SKM-1 treated with dmso at 0.1 percent for 144 hours (cell line): Measurements from ENCODE around the gene BIK.

Source experiments
- DNase-seq: peaks from one replicate; lab custom pipeline; 2025; ENCODE audit not compliant: unreplicated experiment; lab: John Stamatoyannopoulos, UW

BIK gene, protein sequence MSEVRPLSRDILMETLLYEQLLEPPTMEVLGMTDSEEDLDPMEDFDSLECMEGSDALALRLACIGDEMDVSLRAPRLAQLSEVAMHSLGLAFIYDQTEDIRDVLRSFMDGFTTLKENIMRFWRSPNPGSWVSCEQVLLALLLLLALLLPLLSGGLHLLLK

DNA sequence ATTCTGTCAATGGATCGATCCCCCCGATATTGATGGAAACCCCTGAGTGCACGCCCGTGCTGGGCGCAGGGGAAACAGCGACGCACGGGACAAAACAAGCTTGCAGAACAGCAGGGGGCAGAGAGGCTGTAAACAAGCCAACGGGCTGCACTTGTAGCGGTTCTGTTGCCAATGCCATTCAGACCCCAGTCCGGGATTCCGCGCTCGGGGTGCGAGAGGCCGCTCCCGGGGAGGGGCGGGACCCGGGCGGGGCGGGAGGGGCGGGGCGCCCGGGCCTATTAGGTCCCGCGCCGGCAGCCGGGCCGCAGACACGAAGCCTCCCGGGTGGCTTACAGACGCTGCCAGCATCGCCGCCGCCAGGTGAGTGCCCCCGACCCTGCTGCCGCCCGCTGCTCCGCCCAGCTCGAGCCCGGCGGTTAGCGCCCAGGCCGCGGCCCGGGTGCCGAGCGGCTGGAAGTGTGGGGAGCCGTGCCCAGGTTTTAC is at the start of gene BIK:
Gene BIK, plus strand, starts transcription at position 307 of the 483 bp plus-strand sequence. CDS start 13,273 bp downstream, outside the sequence.
- peak; percentile 24 for DNase-seq

DNA sequence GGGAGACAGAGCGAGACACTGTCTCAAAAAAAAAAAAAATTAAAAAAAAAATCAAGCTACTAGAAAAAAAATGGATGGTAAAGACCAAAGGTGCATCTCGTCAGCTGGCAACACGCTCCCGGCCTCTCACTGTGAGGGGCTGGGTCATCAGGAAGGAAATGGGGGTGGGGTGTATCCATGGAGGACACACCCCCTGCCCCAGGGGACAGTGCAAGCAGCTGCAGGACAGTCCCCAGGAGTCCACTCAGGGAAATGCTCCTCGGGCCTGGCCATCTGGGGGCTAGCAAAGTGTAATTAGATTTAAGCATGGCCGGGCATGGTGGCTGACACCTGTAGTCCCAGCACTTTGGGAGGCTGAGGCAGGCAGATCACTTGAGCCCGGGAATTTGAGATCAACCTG is 44.4 kb upstream of the BIK start:
- no peak for DNase-seq

DNA sequence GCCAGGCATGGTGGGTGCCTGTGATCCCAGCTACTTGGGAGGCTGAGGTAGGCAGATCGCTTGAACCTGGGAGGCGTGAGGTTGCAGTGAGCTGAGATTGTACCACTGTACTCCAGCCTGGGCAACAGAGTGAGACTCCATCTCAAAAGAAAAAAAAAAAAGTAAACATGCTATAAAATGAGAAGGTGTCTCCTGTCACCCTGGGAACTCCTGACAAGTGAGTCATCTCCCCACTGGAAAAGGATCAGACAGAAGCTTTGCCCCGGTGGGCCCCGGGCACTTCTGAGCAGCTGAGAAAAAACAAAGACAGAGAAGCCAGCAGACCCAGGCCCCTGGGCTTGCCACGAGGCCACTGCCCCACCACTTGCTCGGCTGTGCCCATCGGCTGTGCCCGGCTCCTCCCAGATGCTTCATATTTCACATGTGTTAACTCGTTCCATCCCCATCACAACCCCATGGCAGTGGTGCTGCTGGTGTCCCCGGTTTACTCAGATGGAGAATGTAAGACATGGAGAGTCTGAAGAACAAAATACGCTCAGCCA is 43.6 kb upstream of the BIK start:
- DNase-seq = no peak

DNA sequence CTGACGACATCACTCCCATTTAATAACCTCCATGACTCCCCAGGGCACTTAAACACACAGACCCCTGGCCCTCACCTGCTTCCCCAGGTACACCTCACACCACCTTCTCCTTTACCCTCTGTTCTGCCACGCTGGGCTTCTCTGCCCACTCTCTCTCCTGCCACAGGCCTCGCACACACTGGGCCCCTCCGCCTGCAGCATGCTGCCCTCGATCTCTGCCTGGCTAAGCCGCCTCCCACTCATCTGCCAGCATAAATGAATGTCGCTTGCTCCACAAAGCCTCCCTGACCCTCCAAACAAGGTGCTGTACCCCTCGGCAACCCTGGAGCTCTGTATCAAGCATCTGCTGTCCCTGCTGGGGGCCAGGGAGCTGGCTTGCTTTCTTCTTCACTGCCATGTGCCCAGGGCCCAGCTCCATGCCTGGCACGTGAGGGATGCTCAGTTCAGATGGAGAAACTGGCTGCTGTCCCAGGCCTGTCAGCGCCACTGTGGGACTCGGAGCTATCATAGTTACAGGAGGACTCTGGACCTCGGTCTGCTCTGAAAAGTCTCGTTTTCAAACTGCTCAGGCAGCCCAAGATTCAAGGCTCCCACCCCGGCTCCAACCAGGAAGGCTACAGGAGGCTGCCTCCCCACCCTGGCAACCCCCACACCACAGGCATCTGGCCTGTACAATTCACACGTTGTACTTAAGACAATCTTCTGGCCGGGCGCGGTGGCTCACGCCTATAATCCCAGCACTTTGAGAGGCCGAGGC is 33.3 kb upstream of the BIK start:
- no peak for DNase-seq

DNA sequence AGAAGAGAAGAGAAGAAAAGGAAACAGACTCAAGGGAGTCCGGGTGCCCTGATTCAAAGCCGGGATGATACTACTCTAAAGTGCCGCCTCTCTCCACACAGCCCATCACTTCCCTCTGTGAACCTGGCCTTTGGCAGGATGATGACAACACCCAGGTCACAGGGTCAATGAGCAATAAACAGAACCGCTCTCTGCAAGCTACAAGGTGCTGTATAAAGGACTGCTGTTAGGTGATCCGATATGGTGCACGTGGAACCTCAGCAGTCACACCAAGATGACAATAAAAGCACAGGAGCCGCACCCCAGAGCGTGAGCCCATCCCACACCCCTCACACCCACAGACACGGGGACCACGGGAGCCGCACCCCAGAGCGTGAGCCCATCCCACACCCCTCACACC is 32.0 kb upstream of the BIK start:
- DNase-seq = no peak

DNA sequence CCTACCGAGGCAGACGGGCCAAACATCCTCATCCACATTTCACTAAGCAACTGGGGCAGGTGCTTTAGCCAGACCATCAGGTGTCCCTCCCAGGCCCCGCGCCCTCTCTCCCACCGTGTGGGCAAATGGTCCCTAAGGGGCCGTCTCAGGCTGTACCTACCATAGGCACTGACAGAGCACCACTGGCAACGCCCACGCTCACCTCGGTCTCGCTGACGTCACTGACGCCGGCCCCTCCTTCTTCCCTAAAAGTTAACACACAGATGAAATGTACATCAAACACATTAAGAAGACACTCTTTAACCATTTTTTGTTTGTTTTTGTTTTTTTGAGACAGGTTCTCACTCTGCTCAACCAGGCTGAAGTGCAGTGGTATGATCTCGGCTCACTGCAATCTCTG is 30.8 kb upstream of the BIK start:
- no peak for DNase-seq

DNA sequence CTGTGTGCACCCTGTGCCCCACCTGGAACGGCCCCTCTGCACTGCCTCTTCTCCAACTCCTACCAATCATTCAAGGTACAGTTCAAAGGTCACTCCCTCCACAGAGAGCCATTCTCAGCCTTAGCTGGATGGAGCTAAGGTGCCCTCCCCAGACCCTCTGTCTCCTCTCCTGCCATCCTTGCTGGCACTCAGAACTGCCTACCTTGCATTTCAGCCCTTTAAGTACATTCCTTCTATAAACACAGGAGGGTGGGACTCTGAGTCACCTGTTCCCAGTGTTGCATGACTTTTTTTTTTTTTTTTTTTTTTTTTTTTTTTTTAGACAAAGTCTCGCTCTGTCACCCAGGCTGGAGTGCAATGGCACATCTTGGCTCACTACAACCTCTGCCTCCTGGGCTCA is 29.9 kb upstream of the BIK start:
- DNase-seq = no peak

DNA sequence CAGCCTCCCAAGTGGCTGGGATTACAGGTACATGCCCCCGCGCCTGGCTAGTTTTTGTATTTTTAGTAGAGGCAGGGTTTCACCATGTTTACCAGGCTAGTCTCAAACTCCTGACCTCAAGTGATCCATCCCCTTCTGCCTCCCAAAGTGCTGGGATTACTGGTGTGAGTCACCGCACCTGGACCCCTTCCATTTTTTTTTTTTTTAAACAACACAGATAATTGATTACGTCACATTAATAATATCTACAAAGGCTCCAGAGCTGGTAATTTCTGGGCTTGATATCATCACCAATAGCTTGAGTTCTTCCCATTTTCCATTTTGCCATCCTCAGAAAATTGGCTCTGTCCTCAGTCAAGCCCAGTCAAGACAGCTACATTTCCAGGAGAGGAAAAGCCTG is 28.6 kb upstream of the BIK start:
- no peak for DNase-seq

DNA sequence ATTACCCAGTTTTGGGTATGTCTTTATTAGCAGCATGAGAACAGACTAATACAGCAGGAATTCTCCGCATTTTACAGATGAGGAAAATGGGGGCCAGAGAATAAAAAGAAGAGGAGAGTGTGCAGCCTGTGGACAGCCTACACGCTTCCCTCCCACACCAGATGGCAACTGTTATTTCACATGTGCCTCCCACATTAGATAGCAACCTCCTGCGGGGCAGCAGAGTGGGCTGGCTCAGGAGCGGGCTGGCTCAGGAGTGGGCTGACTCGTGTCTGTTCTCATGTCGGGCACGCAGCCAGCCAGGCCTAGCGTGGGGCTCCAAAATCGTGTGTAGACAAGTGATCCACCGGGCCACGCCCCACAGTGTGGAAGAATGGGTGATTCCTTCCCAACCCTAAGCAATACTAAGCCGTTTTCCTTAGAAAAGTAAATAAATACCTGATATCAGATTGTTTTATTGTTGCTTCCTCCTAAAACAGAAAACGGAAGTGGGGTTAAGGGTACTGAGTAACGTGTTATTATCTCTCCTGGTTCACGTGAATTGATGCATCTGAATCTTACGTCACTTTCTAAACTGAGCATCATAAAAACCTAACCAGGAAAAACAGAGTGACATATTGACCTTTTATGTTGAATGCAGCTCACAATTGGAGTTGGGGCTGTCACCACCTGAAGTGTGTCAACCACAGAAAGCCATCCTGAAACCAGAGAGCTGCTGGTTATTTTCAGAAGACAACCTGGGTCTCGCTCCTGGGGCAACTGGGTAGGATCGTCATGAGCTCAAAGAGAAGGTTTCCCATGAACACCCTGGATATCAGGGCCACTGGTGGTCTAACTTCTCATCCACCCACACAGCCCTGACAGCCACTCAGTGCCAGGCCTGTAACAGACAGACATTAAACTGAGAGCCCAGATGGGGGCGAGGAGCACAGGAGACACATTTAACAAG is 24.6 kb upstream of the BIK start:
- no peak for DNase-seq

DNA sequence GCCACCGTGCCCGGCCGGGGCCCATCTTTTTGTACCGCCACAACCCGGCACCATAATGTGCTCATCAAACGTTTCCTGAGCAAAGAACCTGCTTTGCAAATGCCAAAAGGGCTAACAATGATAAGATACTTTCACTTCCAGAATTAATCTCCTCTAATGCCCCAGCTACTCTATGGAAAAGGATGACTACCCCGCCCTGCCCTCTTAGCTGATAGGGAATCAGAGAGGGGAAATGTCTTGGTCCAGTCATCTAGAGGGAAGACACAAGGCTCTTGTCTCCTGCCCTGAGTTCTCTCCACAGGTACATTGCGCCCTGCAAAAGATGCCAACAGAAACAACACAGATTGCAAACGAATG is 21.9 kb upstream of the BIK start:
- DNase-seq = no peak

DNA sequence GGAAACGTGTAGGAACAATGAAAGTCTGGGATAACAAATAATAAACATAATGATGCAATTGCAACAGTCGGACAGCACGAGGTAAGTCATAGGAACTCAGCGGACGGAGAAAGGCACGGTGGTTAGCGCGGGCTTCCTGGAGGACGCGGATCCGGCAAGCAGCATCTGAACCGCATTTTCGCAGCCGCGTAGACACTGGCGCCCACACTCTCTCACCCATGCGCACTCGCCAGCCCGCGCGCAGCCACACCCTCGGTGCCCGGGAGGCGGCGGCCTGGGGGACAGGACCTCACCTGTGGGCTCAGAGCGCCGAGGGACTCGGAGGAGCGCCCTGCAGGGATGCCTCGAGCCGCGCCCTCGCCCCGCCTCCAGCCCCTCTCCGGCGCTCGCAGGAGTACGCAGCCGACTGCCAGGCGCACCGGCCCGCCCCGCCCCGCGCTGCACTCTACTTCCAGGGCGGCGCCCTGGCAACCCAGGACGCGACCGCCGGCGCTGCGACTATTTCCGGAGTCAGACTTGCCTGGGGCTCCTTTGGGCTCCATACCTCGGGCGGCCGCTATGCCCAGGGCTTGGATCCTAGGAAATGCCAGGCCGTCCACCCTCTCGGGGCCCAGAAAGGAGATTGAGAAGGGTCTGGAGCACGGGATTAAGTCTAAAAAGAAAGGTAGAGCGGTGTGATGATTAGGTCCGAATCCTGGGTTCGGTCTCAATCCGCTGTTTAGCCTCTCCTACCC is 21.4 kb upstream of the BIK start, which contains the start of gene TTLL1:
Gene TTLL1, minus strand, starts transcription at position 408 of the 734 bp plus-strand sequence. CDS start 13,805 bp downstream, outside the sequence.
- DNase-seq = peak; percentile 78

DNA sequence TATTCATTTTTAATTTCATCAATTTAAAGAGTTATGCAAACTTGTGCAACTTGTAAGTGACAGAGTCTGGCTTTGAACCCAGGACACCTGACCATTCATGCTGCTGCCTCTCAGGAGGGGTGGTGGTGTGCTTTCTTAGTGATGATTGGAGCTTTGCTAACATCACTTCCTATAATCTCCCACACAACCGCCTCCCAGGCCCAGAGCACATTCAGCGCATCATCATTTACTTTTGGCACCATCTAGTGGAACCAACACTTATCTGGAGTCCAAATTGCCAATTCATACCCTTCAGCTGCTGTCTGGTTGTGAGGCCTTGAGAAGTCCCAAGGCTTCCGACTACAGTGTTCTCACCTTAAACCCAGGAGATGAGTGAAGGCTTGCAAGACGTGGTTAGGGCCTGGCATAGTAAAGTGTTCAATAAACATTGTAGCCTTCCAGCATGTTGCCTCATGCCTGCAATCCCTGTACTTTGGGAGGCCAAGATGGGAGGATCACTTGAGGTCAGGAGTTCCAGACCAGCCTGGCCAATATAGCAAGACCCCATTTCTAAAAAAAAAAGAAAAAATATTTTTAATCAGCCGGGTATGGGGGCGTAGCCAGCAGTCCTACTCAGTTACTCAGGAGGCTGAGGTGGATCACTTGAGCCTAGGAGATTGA is 20.3 kb upstream of the BIK start:
- peak; percentile 79 for DNase-seq

DNA sequence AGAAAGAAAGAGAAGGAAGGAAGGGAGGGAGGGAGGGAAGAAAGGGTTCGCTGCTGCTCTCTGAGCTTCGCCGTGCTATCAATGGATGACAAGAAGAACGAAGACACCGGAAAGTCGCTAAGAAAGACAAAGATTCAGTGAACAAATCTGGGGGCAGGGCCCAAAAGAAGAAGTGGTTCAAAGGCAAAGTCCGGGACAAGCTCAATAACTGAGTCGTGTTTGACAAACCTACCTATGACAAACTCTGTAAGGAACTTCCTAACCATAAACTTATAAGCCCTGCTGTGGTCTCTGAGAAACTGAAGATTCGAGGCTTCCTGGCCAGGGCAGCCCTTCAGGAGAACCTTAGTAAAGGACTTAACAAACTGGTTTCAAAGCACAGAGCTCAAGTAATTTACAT is 18.5 kb upstream of the BIK start:
- peak; percentile 45 for DNase-seq

DNA sequence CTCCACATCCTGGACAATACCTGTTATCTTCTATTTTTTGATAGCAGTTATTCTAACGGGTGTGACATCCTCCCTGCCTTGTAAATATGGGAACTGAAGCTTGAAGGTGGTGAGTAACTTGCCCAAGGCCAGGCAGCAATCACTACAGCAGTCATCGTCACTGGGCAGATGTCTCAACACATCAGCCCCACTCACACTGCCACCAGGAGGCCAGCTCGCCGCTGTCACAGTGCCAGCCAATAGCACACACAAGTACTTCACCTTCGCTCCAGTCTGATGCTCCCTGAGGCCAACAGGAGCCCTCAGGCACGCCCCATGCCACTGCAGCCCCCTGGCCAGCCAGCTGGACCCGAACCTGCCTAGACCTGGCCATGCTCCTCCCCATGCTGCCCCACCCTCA is 16.5 kb upstream of the BIK start:
- peak; percentile 78 for DNase-seq

DNA sequence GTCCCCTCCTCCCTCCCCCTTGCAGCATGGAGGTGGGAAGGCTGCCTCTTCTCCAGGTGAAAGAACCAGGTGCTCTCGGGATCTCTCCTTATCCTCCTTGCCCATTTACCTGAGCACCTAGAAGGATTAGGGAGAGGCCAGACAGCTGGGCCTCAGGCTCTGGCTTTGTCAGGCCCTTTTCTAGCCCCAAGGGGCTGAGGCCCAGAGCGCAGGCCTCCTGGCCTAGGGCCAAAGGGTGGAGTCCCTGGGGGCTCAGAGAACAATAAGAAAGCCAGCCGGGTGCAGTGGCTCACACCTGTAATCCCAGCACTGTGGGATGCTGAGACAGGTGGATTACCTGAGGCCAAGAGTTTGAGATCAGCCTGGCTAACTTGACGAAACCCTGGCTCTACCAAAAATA is 16.0 kb upstream of the BIK start:
- DNase-seq = no peak

DNA sequence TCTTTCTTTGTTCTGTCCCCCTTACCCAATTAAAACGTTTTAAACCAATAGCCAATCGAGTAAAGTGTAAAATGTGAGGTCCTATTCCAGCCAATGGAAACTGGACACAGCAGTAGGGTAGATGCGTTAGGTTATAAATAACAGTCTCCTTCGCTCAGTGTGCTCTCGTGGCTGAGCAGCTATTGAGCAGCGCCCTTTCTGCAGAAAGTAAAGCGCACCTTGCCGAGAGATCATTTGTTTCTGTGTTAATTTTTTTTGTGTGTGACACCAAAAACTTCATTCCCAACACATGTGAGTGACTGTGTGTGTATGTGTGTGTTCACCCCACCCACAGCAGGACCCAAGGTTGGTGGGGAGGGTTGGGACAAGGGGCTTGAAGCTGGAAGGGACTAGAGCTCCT is 14.1 kb upstream of the BIK start:
- DNase-seq = no peak

DNA sequence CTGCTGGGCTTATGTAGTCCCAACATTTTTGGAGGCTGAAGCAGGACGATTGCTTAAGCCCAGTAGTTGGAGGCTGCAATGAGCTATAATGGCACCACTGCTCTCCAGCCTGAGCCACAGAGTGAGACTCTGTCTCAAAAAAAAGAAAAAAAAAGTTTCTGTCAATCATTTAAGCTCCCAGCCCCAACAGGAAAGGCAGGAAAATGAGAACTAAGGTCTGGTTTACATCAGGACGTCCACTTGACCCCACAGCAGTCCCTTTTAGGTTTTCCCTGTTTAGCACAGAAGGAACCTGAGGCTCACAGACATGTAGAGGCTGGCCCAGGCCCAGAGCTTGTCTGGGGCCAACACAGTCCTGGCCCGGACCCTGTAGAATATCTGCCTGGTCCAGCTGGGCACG is 12.2 kb upstream of the BIK start:
- DNase-seq = no peak

DNA sequence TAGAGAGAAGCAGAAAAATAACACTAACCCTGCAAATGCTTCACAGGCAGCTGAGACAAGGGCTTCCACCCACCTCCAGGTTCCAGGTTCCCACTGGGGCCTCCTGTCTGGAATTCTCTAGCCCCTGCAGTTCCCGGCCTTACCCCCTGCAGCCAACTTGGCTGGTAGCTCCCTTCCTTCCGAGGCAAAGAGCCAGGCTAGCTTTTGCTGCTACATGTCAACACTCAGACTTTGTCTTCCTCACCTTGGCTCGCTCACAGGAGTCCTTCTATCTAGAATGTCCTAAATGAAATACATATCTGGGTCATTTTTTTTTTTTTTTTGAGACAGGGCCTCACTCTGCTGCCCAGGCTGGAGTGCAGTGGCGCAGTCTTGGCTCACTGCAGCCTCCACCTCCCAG is 11.5 kb upstream of the BIK start:
- no peak for DNase-seq

DNA sequence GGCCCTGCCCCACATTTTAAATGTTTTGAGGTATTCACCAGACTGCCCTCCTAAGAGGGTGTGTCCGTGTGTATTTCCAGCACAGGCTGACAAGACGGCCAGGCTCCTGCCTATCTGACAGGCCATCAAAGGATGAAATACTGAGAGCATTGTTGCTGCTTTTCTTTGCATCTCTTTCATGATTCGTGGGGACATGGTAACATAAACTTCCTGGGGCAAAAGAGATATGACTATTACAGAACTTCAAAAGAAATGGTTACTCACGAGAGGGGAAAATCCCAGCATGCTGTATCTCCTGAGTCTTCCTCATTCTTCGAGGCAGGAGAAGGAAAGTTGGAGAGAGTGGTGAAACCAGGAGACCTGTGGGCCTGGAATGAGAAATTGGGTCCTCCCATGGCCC is 10.3 kb upstream of the BIK start:
- no peak for DNase-seq

DNA sequence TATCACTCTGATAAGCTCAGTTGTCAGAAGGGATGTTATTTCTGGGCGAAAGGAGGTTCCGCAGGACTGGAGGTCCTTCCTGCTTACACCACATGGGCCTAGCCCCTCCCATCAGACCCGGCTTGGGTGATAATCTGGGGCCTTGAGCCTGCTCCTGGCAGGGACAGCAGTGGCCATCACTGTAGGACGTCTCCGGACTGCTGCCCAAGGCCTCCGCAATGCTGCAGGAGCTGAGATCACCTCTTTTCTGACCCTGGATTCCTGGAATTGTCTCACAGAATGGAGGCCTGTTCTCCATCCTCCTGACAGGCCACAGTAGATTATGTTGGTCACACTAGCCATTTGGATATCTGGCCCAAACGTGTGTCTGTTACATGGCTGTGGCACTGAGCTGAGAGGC is 9.2 kb upstream of the BIK start:
- no peak for DNase-seq
